Measurements from ENCODE around the gene PDE11A. TPM values are rescaled to one million over a fixed set of nuclear protein-coding genes. Genes with fewer than 3 reads are reported as not detected.

Gene PDE11A
- total RNA-seq, 2 donors from 2014 or later: 1.5 to 1.9 TPM

DNA sequence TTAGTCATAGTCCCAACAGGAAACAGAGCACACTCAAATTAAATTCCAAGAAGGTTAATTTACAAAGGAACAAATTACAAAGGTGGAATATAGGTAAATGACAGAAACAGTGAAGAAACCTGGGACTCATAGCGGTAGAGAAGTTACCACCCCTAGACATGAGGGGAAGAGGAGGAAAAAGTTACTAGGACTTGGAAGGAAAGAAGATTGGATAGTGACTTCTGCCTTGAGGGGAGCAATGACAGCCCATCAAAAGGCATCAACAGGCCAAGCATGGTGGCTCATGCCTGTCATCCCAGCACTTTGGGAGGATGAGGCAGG lies 2.4 kb upstream of the PDE11A start:
- no peak overlapping the region for H3K27ac Mint-ChIP-seq

GRCh38 chr2:178074123-178075005 lies 1.8 kb upstream of the PDE11A start:
- no peak overlapping the region for H3K4me3 Mint-ChIP-seq
- no peak for DNase-seq
- Histone ChIP-seq H3K9ac (ENCODE audit: extremely low read depth, low read length, poor library complexity, severe bottlenecking) (no peak overlapping the region), H3K36me3 (ENCODE audit: control insufficient read depth, insufficient read depth, low read length) (no peaks in the 10 kb centered on the region), H3K27me3 (ENCODE audit: control insufficient read depth, insufficient read depth, low read length, poor library complexity, severe bottlenecking) (peaks cover 42% of the 10 kb centered on the region), H3K27ac (ENCODE audit: low read depth, low read length) (no peak overlapping the region), H3K4me1 (ENCODE audit: control insufficient read depth, insufficient read depth, low read length) (no peaks in the 10 kb centered on the region), H3K4me3 (ENCODE audit: low read length) (no peak overlapping the region), H3K9me3 (ENCODE audit: control insufficient read depth, low read length) (peaks cover 6% of the 10 kb centered on the region)
- H3K27ac Mint-ChIP-seq: no peak overlapping the region
- TF ChIP-seq, protein P1, sequence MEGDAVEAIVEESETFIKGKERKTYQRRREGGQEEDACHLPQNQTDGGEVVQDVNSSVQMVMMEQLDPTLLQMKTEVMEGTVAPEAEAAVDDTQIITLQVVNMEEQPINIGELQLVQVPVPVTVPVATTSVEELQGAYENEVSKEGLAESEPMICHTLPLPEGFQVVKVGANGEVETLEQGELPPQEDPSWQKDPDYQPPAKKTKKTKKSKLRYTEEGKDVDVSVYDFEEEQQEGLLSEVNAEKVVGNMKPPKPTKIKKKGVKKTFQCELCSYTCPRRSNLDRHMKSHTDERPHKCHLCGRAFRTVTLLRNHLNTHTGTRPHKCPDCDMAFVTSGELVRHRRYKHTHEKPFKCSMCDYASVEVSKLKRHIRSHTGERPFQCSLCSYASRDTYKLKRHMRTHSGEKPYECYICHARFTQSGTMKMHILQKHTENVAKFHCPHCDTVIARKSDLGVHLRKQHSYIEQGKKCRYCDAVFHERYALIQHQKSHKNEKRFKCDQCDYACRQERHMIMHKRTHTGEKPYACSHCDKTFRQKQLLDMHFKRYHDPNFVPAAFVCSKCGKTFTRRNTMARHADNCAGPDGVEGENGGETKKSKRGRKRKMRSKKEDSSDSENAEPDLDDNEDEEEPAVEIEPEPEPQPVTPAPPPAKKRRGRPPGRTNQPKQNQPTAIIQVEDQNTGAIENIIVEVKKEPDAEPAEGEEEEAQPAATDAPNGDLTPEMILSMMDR (conservative IDR thresholded peaks at IDR 0.05): no peak
- no peaks in the 10 kb centered on the region for H3K36me3 Mint-ChIP-seq (ENCODE audit: low read depth)
- peaks cover 13% of the 10 kb centered on the region for H3K4me1 Mint-ChIP-seq
- peaks cover 63% of the 10 kb centered on the region for H3K27me3 Mint-ChIP-seq (ENCODE audit: insufficient read depth)
- H3K9me3 Mint-ChIP-seq: peaks cover 2% of the 10 kb centered on the region
- 91 to 97% methylated on average over 7 to 8 of the region's 8 CpGs for WGBS, 2 experiments (ENCODE audit: insufficient coverage in 1 of 2, insufficient read length in 1 of 2)

More for the DNA sequence above, 2.4 kb upstream of the PDE11A start:
- TF ChIP-seq, protein P1 (conservative IDR thresholded peaks at IDR 0.05): no peak
- H3K9me3 Mint-ChIP-seq: peaks cover 8% of the 10 kb centered on the region
- WGBS, 2 experiments (ENCODE audit: insufficient coverage in 1 of 2, insufficient read length in 1 of 2): 91 to 93% methylated on average over 1 of the region's 1 CpG
- Histone ChIP-seq H3K27ac (ENCODE audit: low read depth, low read length) (no peak overlapping the region), H3K9me3 (ENCODE audit: control insufficient read depth, low read length) (peaks cover 10% of the 10 kb centered on the region), H3K9ac (ENCODE audit: extremely low read depth, low read length, poor library complexity, severe bottlenecking) (no peak overlapping the region), H3K27me3 (ENCODE audit: control insufficient read depth, insufficient read depth, low read length, poor library complexity, severe bottlenecking) (peaks cover 42% of the 10 kb centered on the region), H3K4me1 (ENCODE audit: control insufficient read depth, insufficient read depth, low read length) (no peaks in the 10 kb centered on the region), H3K4me3 (ENCODE audit: low read length) (no peak overlapping the region), H3K36me3 (ENCODE audit: control insufficient read depth, insufficient read depth, low read length) (no peaks in the 10 kb centered on the region)
- no peak for DNase-seq
- no peak overlapping the region for H3K4me3 Mint-ChIP-seq
- peaks cover 13% of the 10 kb centered on the region for H3K4me1 Mint-ChIP-seq
- no peaks in the 10 kb centered on the region for H3K36me3 Mint-ChIP-seq (ENCODE audit: low read depth)
- H3K27me3 Mint-ChIP-seq (ENCODE audit: insufficient read depth): peaks cover 62% of the 10 kb centered on the region

GRCh38 chr2:178072000-178072382 lies 586 bp downstream of the PDE11A start:
- Histone ChIP-seq H3K36me3 (ENCODE audit: control insufficient read depth, insufficient read depth, low read length) (no peaks in the 10 kb centered on the region), H3K4me1 (ENCODE audit: control insufficient read depth, insufficient read depth, low read length) (no peaks in the 10 kb centered on the region), H3K27me3 (ENCODE audit: control insufficient read depth, insufficient read depth, low read length, poor library complexity, severe bottlenecking) (peaks cover 42% of the 10 kb centered on the region), H3K9me3 (ENCODE audit: control insufficient read depth, low read length) (no peaks in the 10 kb centered on the region), H3K9ac (ENCODE audit: extremely low read depth, low read length, poor library complexity, severe bottlenecking) (no peak overlapping the region), H3K4me3 (ENCODE audit: low read length) (peak overlapping the region; percentile 81), H3K27ac (ENCODE audit: low read depth, low read length) (no peak overlapping the region)
- peak overlapping the region; percentile 79 for H3K4me3 Mint-ChIP-seq
- H3K4me1 Mint-ChIP-seq: peaks cover 13% of the 10 kb centered on the region
- no peak for DNase-seq
- TF ChIP-seq, protein P1 (conservative IDR thresholded peaks at IDR 0.05): no peak
- no peak overlapping the region for H3K27ac Mint-ChIP-seq
- no peaks in the 10 kb centered on the region for H3K36me3 Mint-ChIP-seq (ENCODE audit: low read depth)
- H3K27me3 Mint-ChIP-seq (ENCODE audit: insufficient read depth): peaks cover 63% of the 10 kb centered on the region
- H3K9me3 Mint-ChIP-seq: no peaks in the 10 kb centered on the region
- WGBS, 2 experiments (ENCODE audit: insufficient coverage in 1 of 2, insufficient read length in 1 of 2): 92 to 95% methylated on average over 6 to 11 of the region's 11 CpGs
